Karpas-422 (cell line): Measurements from ENCODE around the gene CCR3. TPM values are rescaled to one million over a fixed set of nuclear protein-coding genes. Genes with fewer than 3 reads are reported as not detected.

Experiments
- DNase-seq: peaks from one replicate; pipeline ENCODE4 v3.0.0-alpha.2; 2015
- H2AFZ ChIP-seq: fragments of 200-600 bp; sonication (generic); 2 replicates; pipeline ENCODE4 v1.6.1; 2014; ENCODE audit warnings: antibody characterized with exemption, low read length, mixed read lengths
- H3K27ac ChIP-seq: fragments of 200-600 bp; sonication (generic); 2 replicates; pipeline ENCODE4 v1.5.1; 2014; ENCODE audit warnings: mild to moderate bottlenecking, low read length, moderate library complexity
- H3K27me3 ChIP-seq: fragments of 200-600 bp; sonication (generic); 2 replicates; pipeline ENCODE4 v1.6.1; 2014; ENCODE audit warnings: low read length, mixed read lengths
- H3K36me3 ChIP-seq: fragments of 200-600 bp; sonication (generic); 2 replicates; pipeline ENCODE4 v1.6.1; 2014; ENCODE audit warnings: low read length, mixed read lengths; ENCODE audit not compliant: insufficient read depth
- H3K4me1 ChIP-seq: fragments of 200-600 bp; sonication (generic); 2 replicates; pipeline ENCODE4 v1.6.1; 2014; ENCODE audit warnings: mild to moderate bottlenecking, low read length, mixed read lengths
- H3K4me2 ChIP-seq: fragments of 200-600 bp; sonication (generic); 2 replicates; pipeline ENCODE4 v1.6.1; 2014; ENCODE audit warnings: low read length, low read depth, mild to moderate bottlenecking; ENCODE audit not compliant: poor library complexity, severe bottlenecking
- H3K4me3 ChIP-seq: fragments of 200-600 bp; sonication (generic); 2 replicates; pipeline ENCODE4 v1.5.1; 2014; ENCODE audit warnings: mild to moderate bottlenecking, antibody characterized with exemption, low read length, mixed read lengths
- H3K79me2 ChIP-seq: fragments of 200-600 bp; sonication (generic); 2 replicates; pipeline ENCODE4 v1.6.1; 2014; ENCODE audit warnings: mild to moderate bottlenecking, low read length, mixed read lengths
- H3K9ac ChIP-seq: fragments of 200-600 bp; sonication (generic); 2 replicates; pipeline ENCODE4 v1.6.0; 2014; ENCODE audit warnings: low read length
- H3K9me2 ChIP-seq: fragments of 200-600 bp; sonication (generic), shearing (Covaris generic); replicated peaks from 2 replicates; pipeline ENCODE4 v1.6.0; 2014; ENCODE audit warnings: mild to moderate bottlenecking, low read length, moderate library complexity; ENCODE audit not compliant: insufficient read depth
- H3K9me3 ChIP-seq: fragments of 300-700, 200-600 bp; sonication (generic); 2 replicates; pipeline ENCODE4 v1.6.1; 2014; ENCODE audit warnings: low read length, mixed read lengths
- H4K20me1 ChIP-seq: fragments of 200-600 bp; sonication (generic); 2 replicates; pipeline ENCODE4 v1.6.1; 2014; ENCODE audit warnings: mild to moderate bottlenecking, antibody characterized with exemption, low read length, low read depth; ENCODE audit not compliant: insufficient read depth
- total RNA-seq: library from RNA; depleted of rRNA; stranded (reverse); fragments of >200 nt; shearing (Covaris generic); gene quantifications from 2 replicates; pipeline ENCODE4 v1.2.3, GENCODE V29; 2014; ENCODE audit warnings: low replicate concordance

The CCR3 gene
- total RNA-seq, 1 experiment from 2014 or later, result not detected

DNA sequence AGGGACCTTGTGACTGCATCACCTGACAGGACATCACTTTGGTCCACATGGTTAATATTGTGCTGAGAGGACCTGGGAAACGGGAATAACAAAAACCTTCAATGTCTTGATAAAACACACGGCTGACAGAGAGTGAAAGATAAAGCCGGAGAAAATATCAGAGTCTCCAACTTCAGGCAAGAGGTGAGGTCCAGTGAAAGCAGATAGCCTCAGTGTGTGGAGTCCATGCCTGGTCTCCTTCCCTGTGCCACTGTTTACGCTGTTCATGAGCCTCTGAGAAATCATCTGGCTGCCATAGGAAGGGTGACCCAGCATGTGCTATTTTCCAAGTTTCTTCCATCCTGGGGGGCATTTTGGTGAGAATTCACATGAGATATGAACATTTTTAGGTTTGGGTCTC, 39.8 kb downstream of the CCR3 start:
- Histone ChIP-seq H4K20me1 (no peaks in the 10 kb centered on the region), H3K36me3 (no peaks in the 10 kb centered on the region), H3K4me2 (no peak overlapping the region), H3K9me2 (no peaks in the 10 kb centered on the region), H3K79me2 (no peaks in the 10 kb centered on the region), H3K9ac (no peak overlapping the region), H2AFZ (no peak overlapping the region), H3K4me1 (no peaks in the 10 kb centered on the region), H3K27me3 (no peaks in the 10 kb centered on the region; the same call in 1 of the 2 replicates), H3K9me3 (no peaks in the 10 kb centered on the region), H3K27ac (no peak overlapping the region), H3K4me3 (no peak overlapping the region)
- no peak for DNase-seq

DNA sequence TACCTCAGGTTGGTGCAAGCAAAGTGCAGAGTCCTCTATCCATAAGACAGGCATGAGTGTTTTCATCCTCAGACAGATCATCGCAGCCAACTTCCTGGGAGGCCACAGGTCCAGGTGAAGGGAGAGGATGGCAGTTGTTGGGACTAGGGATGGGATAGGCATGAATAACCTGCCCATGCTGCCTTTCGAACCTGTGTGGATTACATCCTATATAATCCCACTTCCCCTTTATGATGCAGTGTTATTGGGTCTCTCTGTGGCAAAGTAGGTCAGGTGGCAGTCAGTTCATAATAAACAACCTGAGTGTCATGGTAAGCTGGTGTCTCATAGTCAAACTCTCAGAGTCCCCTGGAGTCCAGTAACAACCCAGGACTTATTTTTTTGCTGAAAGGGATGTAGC, 40.4 kb downstream of the CCR3 start:
- Histone ChIP-seq H3K4me2 (no peak overlapping the region), H3K36me3 (no peaks in the 10 kb centered on the region), H3K9me3 (no peaks in the 10 kb centered on the region), H3K9me2 (no peaks in the 10 kb centered on the region), H3K79me2 (no peaks in the 10 kb centered on the region), H4K20me1 (no peaks in the 10 kb centered on the region), H3K4me1 (no peaks in the 10 kb centered on the region), H3K9ac (no peak overlapping the region), H3K27ac (no peak overlapping the region), H3K27me3 (no peaks in the 10 kb centered on the region; the same call in 1 of the 2 replicates), H3K4me3 (no peak overlapping the region), H2AFZ (no peak overlapping the region)
- DNase-seq, result no peak

DNA sequence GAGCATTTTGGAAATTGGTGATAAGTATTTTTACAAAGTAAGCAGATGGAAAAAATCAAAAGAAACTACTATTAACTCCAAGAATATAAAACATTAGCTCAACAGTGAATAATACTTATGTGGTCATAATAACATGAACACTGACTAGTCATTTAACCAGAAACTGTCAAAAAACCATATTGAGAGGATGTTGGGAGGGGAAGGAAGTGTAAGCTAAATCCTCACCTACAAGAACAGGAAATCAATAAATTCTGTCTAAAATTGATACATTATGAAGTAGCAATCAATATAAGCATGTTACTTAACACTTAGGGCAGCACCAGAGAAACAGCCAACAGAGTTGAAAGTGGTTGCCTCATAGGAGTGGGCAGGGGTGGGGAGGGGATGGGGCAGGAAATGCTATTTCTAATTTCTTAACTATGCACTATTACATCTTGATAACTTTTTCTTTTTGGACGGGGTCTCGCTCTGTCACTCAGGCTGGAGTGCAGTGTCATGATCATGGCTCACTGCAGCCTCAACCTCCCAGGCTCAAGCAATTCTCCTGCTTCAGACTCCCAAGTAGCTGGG, 41.7 kb downstream of the CCR3 start:
- Histone ChIP-seq H2AFZ (no peak overlapping the region), H3K79me2 (no peaks in the 10 kb centered on the region), H3K4me1 (no peaks in the 10 kb centered on the region), H3K4me2 (no peak overlapping the region), H3K9me3 (no peaks in the 10 kb centered on the region), H3K9ac (no peak overlapping the region), H3K27me3 (no peaks in the 10 kb centered on the region; the same call in 1 of the 2 replicates), H3K36me3 (no peaks in the 10 kb centered on the region), H3K4me3 (no peak overlapping the region), H4K20me1 (no peaks in the 10 kb centered on the region), H3K9me2 (no peaks in the 10 kb centered on the region), H3K27ac (no peak overlapping the region)
- DNase-seq, result no peak

DNA sequence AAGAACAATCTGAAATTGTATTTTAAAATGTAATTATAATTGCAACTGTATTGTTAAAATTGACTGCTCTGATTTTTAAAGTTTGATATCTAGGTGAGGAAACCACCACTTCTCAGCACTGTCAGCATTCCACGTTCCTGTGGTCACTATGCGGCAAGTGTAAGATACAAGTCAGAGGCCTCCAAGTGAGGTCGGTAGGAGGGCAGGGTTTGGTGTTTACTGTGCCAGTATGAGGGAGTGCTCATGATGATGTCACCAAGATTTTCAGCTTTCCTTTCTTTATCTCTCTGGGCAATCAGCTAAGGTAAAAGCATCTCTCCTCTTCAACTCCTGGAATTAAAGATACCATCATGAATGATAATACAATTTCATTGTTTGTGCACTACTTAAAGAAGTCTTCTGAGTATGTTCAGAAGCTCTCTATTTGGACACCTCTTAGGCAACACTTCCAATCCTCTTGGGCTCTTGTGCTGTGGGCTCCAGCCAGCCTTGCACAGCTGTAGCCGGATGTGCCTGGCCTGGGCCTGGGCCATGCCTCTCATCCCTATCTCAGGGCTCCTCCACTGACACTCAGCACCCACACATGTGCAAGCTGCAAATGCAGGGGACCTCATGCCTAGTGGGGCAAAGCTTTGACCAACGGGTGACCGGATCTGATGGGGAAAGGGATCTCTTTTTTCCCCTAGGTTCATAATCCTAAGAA, 42.9 kb downstream of the CCR3 start:
- H3K36me3 ChIP-seq, result no peaks in the 10 kb centered on the region
- no peaks in the 10 kb centered on the region for H3K27me3 ChIP-seq
- no peaks in the 10 kb centered on the region for H3K9me3 ChIP-seq
- DNase-seq, result no peak
- H3K27ac ChIP-seq, result no peak overlapping the region
- no peaks in the 10 kb centered on the region for H3K4me1 ChIP-seq
- no peaks in the 10 kb centered on the region for H3K79me2 ChIP-seq
- H3K9ac ChIP-seq, result no peak overlapping the region
- no peaks in the 10 kb centered on the region for H4K20me1 ChIP-seq
- H3K9me2 ChIP-seq, result no peaks in the 10 kb centered on the region
- H3K4me3 ChIP-seq, result no peak overlapping the region
- no peak overlapping the region for H2AFZ ChIP-seq
- no peak overlapping the region for H3K4me2 ChIP-seq

DNA sequence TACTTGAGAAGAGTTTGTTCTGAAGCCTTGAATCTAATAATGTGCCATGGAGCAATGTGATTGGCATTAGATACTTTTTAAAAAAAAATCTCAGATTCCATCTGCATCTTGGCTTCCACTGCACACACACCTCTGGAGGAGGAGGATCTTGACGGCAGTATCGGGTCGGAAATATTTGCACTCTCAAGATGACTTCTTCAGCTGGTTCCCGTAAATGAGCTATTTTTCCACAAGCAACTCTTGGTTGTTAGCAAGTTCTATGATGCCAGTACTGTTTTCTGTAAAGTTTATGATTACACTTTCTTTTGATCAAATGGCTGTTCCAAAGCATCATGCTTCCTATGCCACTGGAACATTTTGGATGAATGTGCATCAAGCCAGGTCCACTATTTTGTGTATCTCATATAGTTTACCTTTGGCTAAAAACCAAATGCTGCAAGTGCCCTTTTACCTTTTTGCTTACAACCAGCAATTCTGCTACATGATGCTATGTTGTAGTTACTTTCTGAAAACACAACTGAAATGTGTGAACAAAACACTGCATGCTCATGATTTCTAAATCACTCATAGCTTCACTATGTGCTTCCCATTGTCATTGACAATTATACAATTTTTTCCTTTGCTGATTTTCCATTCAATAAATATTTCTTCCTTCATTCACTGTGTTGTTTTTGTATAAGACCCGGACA, 43.8 kb downstream of the CCR3 start:
- Histone ChIP-seq H2AFZ (no peak overlapping the region), H3K4me2 (no peak overlapping the region), H3K9me2 (no peaks in the 10 kb centered on the region), H3K4me1 (no peaks in the 10 kb centered on the region), H3K9me3 (no peaks in the 10 kb centered on the region), H3K36me3 (no peaks in the 10 kb centered on the region), H3K4me3 (no peak overlapping the region), H4K20me1 (no peaks in the 10 kb centered on the region), H3K79me2 (no peaks in the 10 kb centered on the region), H3K27ac (no peak overlapping the region), H3K9ac (no peak overlapping the region), H3K27me3 (no peaks in the 10 kb centered on the region)
- no peak for DNase-seq

DNA sequence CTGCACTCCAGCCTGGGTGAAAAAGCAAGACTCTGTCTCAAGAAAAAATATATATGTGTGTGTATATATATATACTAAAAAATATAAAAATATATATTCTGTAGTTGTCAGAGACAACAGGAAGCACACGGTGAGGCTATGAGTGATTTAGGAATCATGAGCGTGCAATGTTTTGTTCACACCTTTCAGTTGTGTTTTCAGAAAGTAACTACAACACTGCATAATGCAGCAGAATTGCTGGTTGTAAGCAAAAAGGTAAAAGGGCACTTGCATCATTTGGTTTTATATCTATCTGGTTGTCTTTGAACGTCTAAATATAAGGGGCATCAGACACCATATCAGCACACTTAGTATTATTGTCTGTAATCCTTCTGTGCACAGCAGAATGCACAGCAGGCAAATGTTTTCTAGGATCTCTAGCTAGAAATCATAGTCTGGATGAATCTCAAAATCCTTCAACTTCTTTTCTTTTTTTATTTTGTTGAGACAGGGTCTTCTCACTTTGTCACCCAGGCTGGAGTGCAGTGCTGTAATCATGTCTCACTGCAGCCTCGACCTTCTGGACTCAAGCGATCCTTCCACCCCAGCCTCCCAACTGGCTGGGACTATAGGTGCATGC, 44.8 kb downstream of the CCR3 start:
- no peaks in the 10 kb centered on the region for H3K27me3 ChIP-seq
- H3K79me2 ChIP-seq, result no peaks in the 10 kb centered on the region
- H3K4me2 ChIP-seq, result no peak overlapping the region
- no peak overlapping the region for H3K27ac ChIP-seq
- no peaks in the 10 kb centered on the region for H3K4me1 ChIP-seq
- H3K36me3 ChIP-seq, result no peaks in the 10 kb centered on the region
- no peak overlapping the region for H3K9ac ChIP-seq
- no peak for DNase-seq
- H4K20me1 ChIP-seq, result no peaks in the 10 kb centered on the region
- no peak overlapping the region for H3K4me3 ChIP-seq
- no peaks in the 10 kb centered on the region for H3K9me2 ChIP-seq
- no peaks in the 10 kb centered on the region for H3K9me3 ChIP-seq
- H2AFZ ChIP-seq, result no peak overlapping the region

DNA sequence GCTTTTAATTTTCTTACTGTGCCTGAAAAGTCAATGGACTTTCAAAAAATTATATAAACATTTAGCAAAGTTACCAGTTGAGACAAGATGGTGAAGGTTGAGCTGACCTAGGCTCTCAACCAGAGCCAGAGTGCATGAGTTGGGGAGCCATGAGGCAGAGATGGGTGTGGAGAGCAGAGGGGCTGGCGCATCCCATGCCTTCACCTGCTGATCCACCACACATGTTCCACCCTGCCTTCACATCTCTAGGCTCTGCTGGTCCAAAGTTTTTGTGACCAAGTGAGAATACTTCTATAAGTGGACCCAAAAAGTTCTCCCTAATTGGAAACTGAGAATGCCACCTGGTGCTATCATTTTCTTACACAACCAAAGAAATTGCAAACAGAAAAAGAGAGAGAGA, 47.3 kb downstream of the CCR3 start:
- Histone ChIP-seq H3K4me1 (no peaks in the 10 kb centered on the region), H3K27ac (no peak overlapping the region), H3K27me3 (no peaks in the 10 kb centered on the region), H4K20me1 (no peaks in the 10 kb centered on the region), H3K9ac (no peak overlapping the region), H3K9me2 (no peaks in the 10 kb centered on the region), H3K4me2 (no peak overlapping the region), H3K79me2 (no peaks in the 10 kb centered on the region), H3K36me3 (no peaks in the 10 kb centered on the region), H3K4me3 (no peak overlapping the region), H2AFZ (no peak overlapping the region), H3K9me3 (no peaks in the 10 kb centered on the region)
- DNase-seq, result no peak

DNA sequence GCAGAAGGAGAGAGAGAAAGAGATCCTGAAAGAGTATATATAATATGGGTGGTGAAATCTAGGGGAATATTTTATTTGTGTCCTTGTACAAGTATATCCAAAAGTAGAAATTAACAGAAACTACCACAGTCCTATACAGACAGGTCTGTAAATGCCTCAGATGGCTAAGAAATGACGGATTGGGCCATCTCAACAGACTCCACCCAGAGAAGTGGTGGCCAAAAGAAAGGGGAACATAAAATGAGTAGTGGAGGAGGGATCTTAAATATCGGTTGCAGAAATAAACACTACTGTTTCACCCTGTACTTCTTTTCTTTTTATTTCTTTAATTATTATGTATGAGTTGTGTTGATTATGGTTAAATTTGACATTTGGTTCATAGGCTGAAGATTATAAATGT, 47.7 kb downstream of the CCR3 start:
- no peaks in the 10 kb centered on the region for H3K9me2 ChIP-seq
- H3K27me3 ChIP-seq, result no peaks in the 10 kb centered on the region
- no peak overlapping the region for H3K9ac ChIP-seq
- H3K27ac ChIP-seq, result no peak overlapping the region
- H3K4me1 ChIP-seq, result no peaks in the 10 kb centered on the region
- H2AFZ ChIP-seq, result no peak overlapping the region
- H3K4me3 ChIP-seq, result no peak overlapping the region
- no peaks in the 10 kb centered on the region for H3K79me2 ChIP-seq
- DNase-seq, result no peak
- no peaks in the 10 kb centered on the region for H3K36me3 ChIP-seq
- H4K20me1 ChIP-seq, result no peaks in the 10 kb centered on the region
- no peak overlapping the region for H3K4me2 ChIP-seq
- H3K9me3 ChIP-seq, result no peaks in the 10 kb centered on the region
